Panc1 (cell line): ENCODE data around the gene WNT9A. TPM values are rescaled to one million over a fixed set of nuclear protein-coding genes. Genes with fewer than 3 reads are reported as not detected.

Experiments used
- ATAC-seq: fragments of 200-7000 bp; cut with Tn5 transposase; 2 replicates; pipeline ENCODE4 v1.9.1; 2020; ENCODE audit warnings: mild to moderate bottlenecking, moderate library complexity
- BruUV-seq: library from RNA; stranded (reverse); fragments of 400-500 nt; replicated peaks from 2 replicates; lab custom pipeline; 2021; lab: Mats Ljungman, UMichigan
- CTCF ChIA-PET: fragments of 300-600 bp; sonication (Branson Sonifier 250); formaldehyde crosslinking; loops from one replicate; lab custom pipeline; 2022; ENCODE audit warnings: antibody characterized with exemption; lab: Charles Lee
- POLR2A ChIA-PET: fragments of 300-600 bp; sonication (Branson Sonifier 250); formaldehyde crosslinking; loops from one replicate; lab custom pipeline; 2022; ENCODE audit warnings: antibody characterized with exemption; lab: Charles Lee
- DNase-seq: peaks from one replicate; pipeline ENCODE4 v3.0.0-alpha.2; 2010; ENCODE audit warnings: low read depth, low spot score
- H3K27ac ChIP-seq: 2 replicates; pipeline ENCODE4 v1.5.1; 2011; ENCODE audit warnings: mild to moderate bottlenecking, low read length, inconsistent platforms
- H3K27me3 ChIP-seq: fragments of 200-500 bp; sonication (Bioruptor generic); 2 replicates; pipeline ENCODE4 v1.6.0; 2014; ENCODE audit warnings: low read length, inconsistent platforms; ENCODE audit not compliant: control insufficient read depth, insufficient read depth
- H3K36me3 ChIP-seq: fragments of 200-500 bp; sonication (Bioruptor generic); 2 replicates; pipeline ENCODE4 v1.5.1; 2014; ENCODE audit warnings: inconsistent platforms, mild to moderate bottlenecking, low read length, moderate library complexity; ENCODE audit not compliant: control insufficient read depth, insufficient read depth
- H3K4me1 ChIP-seq: 2 replicates; pipeline ENCODE4 v1.5.1; 2011; ENCODE audit warnings: inconsistent platforms, mild to moderate bottlenecking, low read length, moderate library complexity; ENCODE audit not compliant: control insufficient read depth, insufficient read depth
- H3K4me3 ChIP-seq, 2 experiments: 2 replicates each; pipeline ENCODE4 v1.5.1; 2011 to 2012; ENCODE audit warnings: low read depth in 2 of 2, low read length in 2 of 2, mild to moderate bottlenecking in 2 of 2, inconsistent platforms in 1 of 2, moderate library complexity in 1 of 2
- H3K9me3 ChIP-seq: fragments of 200-500 bp; sonication (Bioruptor generic); 2 replicates; pipeline ENCODE4 v1.5.1; 2014; ENCODE audit warnings: low read depth, mild to moderate bottlenecking, inconsistent platforms, low read length, moderate library complexity; ENCODE audit not compliant: control insufficient read depth, insufficient read depth
- CTCF ChIP-seq: fragments of 450-650 bp; IDR thresholded peaks from 2 replicates; pipeline ENCODE4 v1.5.1; 2017; ENCODE audit warnings: mild to moderate bottlenecking
- POLR2AphosphoS5 ChIP-seq: IDR thresholded peaks from 2 replicates; pipeline ENCODE4 v1.6.1; 2012; ENCODE audit warnings: mild to moderate bottlenecking, low read depth, low read length, moderate library complexity
- REST ChIP-seq, 2 experiments: IDR thresholded peaks; 2 replicates each; pipeline ENCODE4 v1.6.1; 2011 to 2012; ENCODE audit warnings: low read depth in 2 of 2, control low read depth in 1 of 2, low read length in 1 of 2, mild to moderate bottlenecking in 1 of 2, moderate library complexity in 1 of 2; ENCODE audit not compliant: insufficient read depth in 1 of 2
- SIN3A ChIP-seq: IDR thresholded peaks from 2 replicates; pipeline ENCODE4 v1.6.1; 2012; ENCODE audit warnings: low read depth, mild to moderate bottlenecking, low read length, moderate library complexity, borderline replicate concordance; ENCODE audit not compliant: insufficient read depth
- TCF7L2 ChIP-seq: IDR thresholded peaks from 2 replicates; pipeline ENCODE4 v1.6.1; 2011; ENCODE audit warnings: mild to moderate bottlenecking, low read depth, low read length, inconsistent platforms
- in situ Hi-C: cut with HindIII; loops from 2 replicates; pipeline ENCODE4 v1.10.0; 2016; ENCODE audit warnings: low sequenced_read_pairs, low pct_unique_long_range_greater_than_20kb
- intact Hi-C: fragments of 100-400 bp; cut with micrococcal nuclease; formaldehyde crosslinking; loops from one replicate; pipeline ENCODE4 v1.10.0; 2022; ENCODE audit not compliant: unreplicated experiment
- total RNA-seq: library from RNA; stranded (reverse); gene quantifications from one replicate; pipeline ENCODE4 v1.2.1, GENCODE V29; 2021; ENCODE audit not compliant: unreplicated experiment

The WNT9A gene
- total RNA-seq, 1 experiment from 2014 or later: 26.5 TPM

- ATAC-seq (no peak), DNase-seq (no peak)
- in situ Hi-C loops (no loop called here), intact Hi-C loops (no loop called here)
- BruUV-seq: no TSS peak
- POLR2A ChIA-PET: interaction anchor here (0.7 kb wide), 1 partner anchor 552 kb away, joined by 4 read pairs; no protein-coding TSS in a partner anchor
- CTCF ChIA-PET: no interaction called here
- H3K4me1 ChIP-seq: peaks cover 10% of the 10 kb centered on the region
- no peaks in the 10 kb centered on the region for H3K27me3 ChIP-seq
- no peaks in the 10 kb centered on the region for H3K9me3 ChIP-seq
- TF ChIP-seq REST (IDR thresholded peaks at IDR 0.05; ENCODE audit: insufficient read depth in 1 of 2, low read depth in 2 of 2, low read length in 1 of 2) (no peak), CTCF (no peak), TCF7L2 (no peak), SIN3A (no peak), POLR2AphosphoS5 (no peak)
- H3K27ac ChIP-seq: no peak overlapping the region
- H3K36me3 ChIP-seq: no peaks in the 10 kb centered on the region
- H3K4me3 ChIP-seq: no peak overlapping the region
Observed at GRCh38 chr1:227900571-227901051, 47.1 kb downstream of the WNT9A start.

- BruUV-seq: no TSS peak
Observed at GRCh38 chr1:227899820-227900449, 47.8 kb downstream of the WNT9A start.

More at GRCh38 chr1:227899820-227900449, 47.8 kb downstream of the WNT9A start:
- intact Hi-C loops: no loop called here
- TF ChIP-seq POLR2AphosphoS5: no peak
- TF ChIP-seq CTCF: no peak
- TF ChIP-seq TCF7L2: no peak
- TF ChIP-seq SIN3A: no peak
- no peak for TF ChIP-seq REST (IDR thresholded peaks at IDR 0.05; ENCODE audit: insufficient read depth in 1 of 2, low read depth in 2 of 2, low read length in 1 of 2)
- H3K36me3 ChIP-seq: no peaks in the 10 kb centered on the region
- ATAC-seq: no peak
- peaks cover 15% of the 10 kb centered on the region for H3K4me1 ChIP-seq
- in situ Hi-C loops: no loop called here
- H3K4me3 ChIP-seq: no peak overlapping the region
- no peaks in the 10 kb centered on the region for H3K27me3 ChIP-seq
- ChIA-PET CTCF (no interaction called here), POLR2A (no interaction called here)
- no peaks in the 10 kb centered on the region for H3K9me3 ChIP-seq
- H3K27ac ChIP-seq: no peak overlapping the region
- DNase-seq: no peak
